Placental epithelial cell (primary cell): Measurements from ENCODE around the gene IFNW1. TPM values are rescaled to one million over a fixed set of nuclear protein-coding genes. Genes with fewer than 3 reads are reported as not detected.

Experiments used
- small RNA-seq: library from RNA; depleted of rRNA; stranded (forward); fragments of <200 nt; gene quantifications from one replicate; pipeline ENCODE3, GENCODE V24; 2012
- total RNA-seq: library from RNA; depleted of rRNA; stranded (reverse); fragments of >200 nt; gene quantifications from 2 replicates; pipeline ENCODE4 v1.2.3, GENCODE V29; 2012

Gene IFNW1
- total RNA-seq: not detected in 2 replicates

GRCh38 chr9:21141427-21141882, at the start of gene IFNW1:
IFNW1 (minus strand) TSS chr9:21141832; CDS start chr9:21141570, 262 bp downstream.

GRCh38 chr9:21187487-21187886, 45.9 kb upstream of the IFNW1 start, which contains the start of gene IFNA4:
IFNA4 (minus strand) TSS chr9:21187587; CDS start chr9:21187531, 56 bp downstream.

DNA sequence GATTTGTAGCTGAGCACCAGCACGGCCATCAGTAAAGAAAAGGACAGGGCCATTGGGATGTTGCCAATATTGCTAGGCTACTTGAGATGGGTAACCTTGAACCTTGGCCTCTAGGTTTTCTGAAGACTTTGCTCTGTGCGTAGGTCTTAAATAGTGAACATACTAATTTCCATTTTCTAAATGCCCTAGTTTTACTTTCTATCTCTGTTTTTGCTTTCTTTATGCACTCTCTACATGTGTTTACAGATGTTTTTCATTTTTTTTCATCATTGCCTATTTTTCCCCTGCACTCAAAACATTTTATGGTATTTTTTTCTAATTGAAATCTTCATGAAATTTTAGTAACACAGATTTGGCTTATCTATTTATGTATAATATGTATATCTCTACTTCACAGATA, 24.9 kb upstream of the IFNW1 start, which contains the start of gene IFNA21:
Gene IFNA21 (minus strand): TSS at position 101 of the 400 bp plus-strand sequence. CDS start 48 bp downstream, at position 53.

Small RNA genes within 50 kb of the gene (small RNA-seq; reads per million reads assigned to genes)
- gene IFNWP4 (not detected), gene RF00019 (not detected)

Other genes starting within 250 kb of the IFNW1 start
- gene HACD4, start 110.2 kb downstream of the IFNW1 start, total RNA-seq: 25.9 and 30.0 TPM in 2 replicates
- not detected in 2 replicates for gene IFNB1, start 63.9 kb downstream of the IFNW1 start, total RNA-seq
- gene IFNA21, start 24.8 kb upstream of the IFNW1 start, total RNA-seq: not detected in 2 replicates
- gene IFNA4, start 45.8 kb upstream of the IFNW1 start, total RNA-seq: not detected in 2 replicates
- gene IFNA7, start 60.4 kb upstream of the IFNW1 start, total RNA-seq: not detected in 2 replicates
- not detected in 2 replicates for gene IFNA10, start 65.3 kb upstream of the IFNW1 start, total RNA-seq
- gene IFNA16, start 75.5 kb upstream of the IFNW1 start, total RNA-seq: not detected in 2 replicates
- gene IFNA17, start 86.4 kb upstream of the IFNW1 start, total RNA-seq: not detected in 2 replicates
- not detected in 2 replicates for gene IFNA14, start 98.2 kb upstream of the IFNW1 start, total RNA-seq
- gene IFNA5, start 163.5 kb upstream of the IFNW1 start, total RNA-seq: not detected in 2 replicates
- gene KLHL9, start 193.6 kb upstream of the IFNW1 start, total RNA-seq: 34.2 and 43.8 TPM in 2 replicates
- gene IFNA6, start 209.1 kb upstream of the IFNW1 start, total RNA-seq: not detected in 2 replicates
- under 0.01 TPM in 1 of 2 replicates, not detected in the other for gene IFNA13, start 226.2 kb upstream of the IFNW1 start, total RNA-seq
- gene IFNA2, start 243.6 kb upstream of the IFNW1 start, total RNA-seq: not detected in 2 replicates